Psoas muscle (tissue), 8 donors: ENCODE data around the gene CISTR. TPM values are rescaled to one million over a fixed set of nuclear protein-coding genes. Genes with fewer than 3 reads are reported as not detected.

Source experiments
- ATAC-seq, 4 donors: fragments of 200-7000 bp; cut with Tn5 transposase; one replicate each; pipeline ENCODE4 v1.9.1; 2020; ENCODE audit warnings: moderate library complexity in 3 of 4, mild to moderate bottlenecking in 2 of 4
- DNase-seq, 2 donors: peaks; one replicate each; pipeline ENCODE4 v3.0.0-alpha.2; 2020
- H3K27ac ChIP-seq: fragments of 200-600 bp; one replicate; pipeline ENCODE4 v1.8.0; 2022
- H3K27me3 ChIP-seq, 3 donors: fragments of 200-600 bp in 1 of 3; one replicate each; pipeline versions ENCODE4 v1.6.1 to v1.8.0; 2013 to 2022; ENCODE audit warnings: low read length in 2 of 3, mild to moderate bottlenecking in 2 of 3, moderate library complexity in 1 of 3; ENCODE audit not compliant: insufficient read depth in 3 of 3
- H3K36me3 ChIP-seq, 2 donors: fragments of 200-600 bp in 1 of 2; one replicate each; pipeline versions ENCODE4 v1.6.1 to v1.8.0; 2013 to 2022; ENCODE audit warnings: low read depth in 1 of 2, mild to moderate bottlenecking in 1 of 2, moderate library complexity in 1 of 2; ENCODE audit not compliant: insufficient read depth in 1 of 2
- H3K4me1 ChIP-seq: fragments of 200-600 bp; one replicate; pipeline ENCODE4 v1.8.0; 2022
- H3K4me3 ChIP-seq: fragments of 200-600 bp; one replicate; pipeline ENCODE4 v1.8.0; 2022; ENCODE audit warnings: mild to moderate bottlenecking
- H3K9me3 ChIP-seq: fragments of 200-600 bp; one replicate; pipeline ENCODE4 v1.8.0; 2022
- WGBS, 3 donors: extraction: QIAGEN DNeasy Blood & Tissue Kit; methylation state at CpG; one replicate each; pipeline versions ENCODE4 v1.1.6 to v1.1.7; 2013; 5-methylcytosine and 5-hydroxymethylcytosine counted together
- intact Hi-C, 2 donors: fragments of 100-400 bp; cut with DNase I; formaldehyde crosslinking; loops; one replicate each; pipeline versions ENCODE4 v1.11.0 to v1.14.2; 2022
- polyA plus RNA-seq, 3 donors: library from polyadenylated mRNA; stranded (reverse); fragments of 200-250 nt; gene quantifications; one replicate each; pipeline ENCODE4 v1.2.3, GENCODE V29; 2013
- total RNA-seq, 4 donors: library from RNA; stranded (reverse); fragmentation: NEBNext Ultra II Directional in 2 of 4; extraction: Animal tissue kit (Norgen Biotek cat#: 25700) in 2 of 4; gene quantifications; one replicate each; pipeline versions ENCODE4 v1.2.1 to v1.2.4, GENCODE V29; 2021 to 2023
- TF ChIP-seq, protein P1 (sequence below): fragments of 200-600 bp; IDR thresholded peaks from one replicate; pipeline ENCODE4 v1.8.0; 2022; ENCODE audit warnings: antibody characterized with exemption
- donor health status: healthy with polysubstance abuse.
- donor health status: DM: no; HTN: no; CAD: no; lungs with moderate emphysema.
- donor health status: Bipolar disorder and iron deficiency.
- donor health status: healthy.
- donor health status: DM: yes; HTN: yes; CAD: no.
- donor health status: DM: no; HTN: no; CAD: no.
- donor health status: DM: no; HTN: no; CAD: no.
- donor health status: DM: yes; HTN: yes; CAD: no.

CISTR gene
- total and polyA plus RNA-seq, 7 donors, result not detected

DNA sequence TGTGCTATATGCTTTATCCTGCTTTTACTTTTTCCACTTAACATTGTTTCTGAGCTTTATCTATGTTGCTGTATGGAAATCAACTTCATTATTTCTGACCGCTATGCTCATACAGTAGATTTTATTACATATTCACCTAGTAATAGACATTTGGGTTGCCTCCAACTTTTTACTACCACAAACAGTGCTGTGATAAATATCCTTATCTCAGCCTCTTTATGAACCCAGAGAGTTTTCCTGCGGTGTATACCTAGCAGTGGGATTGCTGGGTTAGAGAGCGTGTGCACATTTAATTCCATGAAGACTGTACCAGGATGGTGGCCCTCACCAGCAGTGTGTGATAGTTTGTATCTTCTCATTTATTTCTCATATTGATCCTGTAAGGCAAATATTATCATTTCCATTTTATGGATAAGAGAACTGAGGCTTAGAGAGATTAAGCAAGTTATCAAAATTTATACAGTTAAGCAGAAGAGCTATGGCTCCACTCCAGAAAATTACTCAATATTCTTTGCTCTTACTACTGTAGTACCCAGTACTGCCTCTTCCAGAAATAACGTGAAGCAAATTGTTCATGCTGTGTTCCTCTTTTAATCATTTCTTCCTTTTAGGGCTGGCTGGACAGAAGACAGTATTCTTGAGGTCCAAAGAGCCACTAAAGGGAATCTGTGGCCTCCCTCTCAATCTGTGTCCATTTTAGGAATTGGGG, 26.3 kb upstream of the CISTR start:
- no peak overlapping the region for H3K27ac ChIP-seq
- no peak overlapping the region for H3K4me3 ChIP-seq
- peaks cover 0 to 12% (median 0%) of the 10 kb centered on the region in 3 donors for H3K27me3 ChIP-seq
- no peak for DNase-seq
- TF ChIP-seq, protein P1, sequence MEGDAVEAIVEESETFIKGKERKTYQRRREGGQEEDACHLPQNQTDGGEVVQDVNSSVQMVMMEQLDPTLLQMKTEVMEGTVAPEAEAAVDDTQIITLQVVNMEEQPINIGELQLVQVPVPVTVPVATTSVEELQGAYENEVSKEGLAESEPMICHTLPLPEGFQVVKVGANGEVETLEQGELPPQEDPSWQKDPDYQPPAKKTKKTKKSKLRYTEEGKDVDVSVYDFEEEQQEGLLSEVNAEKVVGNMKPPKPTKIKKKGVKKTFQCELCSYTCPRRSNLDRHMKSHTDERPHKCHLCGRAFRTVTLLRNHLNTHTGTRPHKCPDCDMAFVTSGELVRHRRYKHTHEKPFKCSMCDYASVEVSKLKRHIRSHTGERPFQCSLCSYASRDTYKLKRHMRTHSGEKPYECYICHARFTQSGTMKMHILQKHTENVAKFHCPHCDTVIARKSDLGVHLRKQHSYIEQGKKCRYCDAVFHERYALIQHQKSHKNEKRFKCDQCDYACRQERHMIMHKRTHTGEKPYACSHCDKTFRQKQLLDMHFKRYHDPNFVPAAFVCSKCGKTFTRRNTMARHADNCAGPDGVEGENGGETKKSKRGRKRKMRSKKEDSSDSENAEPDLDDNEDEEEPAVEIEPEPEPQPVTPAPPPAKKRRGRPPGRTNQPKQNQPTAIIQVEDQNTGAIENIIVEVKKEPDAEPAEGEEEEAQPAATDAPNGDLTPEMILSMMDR, result no peak
- no peak for ATAC-seq
- H3K36me3 ChIP-seq, result no peaks in the 10 kb centered on the region
- H3K4me1 ChIP-seq, result no peaks in the 10 kb centered on the region
- no peaks in the 10 kb centered on the region for H3K9me3 ChIP-seq
- intact Hi-C loops, result no loop called here
- WGBS, 3 donors, result 78 to 86% (median 79%) methylated on average over 4 of the region's 4 CpGs

DNA sequence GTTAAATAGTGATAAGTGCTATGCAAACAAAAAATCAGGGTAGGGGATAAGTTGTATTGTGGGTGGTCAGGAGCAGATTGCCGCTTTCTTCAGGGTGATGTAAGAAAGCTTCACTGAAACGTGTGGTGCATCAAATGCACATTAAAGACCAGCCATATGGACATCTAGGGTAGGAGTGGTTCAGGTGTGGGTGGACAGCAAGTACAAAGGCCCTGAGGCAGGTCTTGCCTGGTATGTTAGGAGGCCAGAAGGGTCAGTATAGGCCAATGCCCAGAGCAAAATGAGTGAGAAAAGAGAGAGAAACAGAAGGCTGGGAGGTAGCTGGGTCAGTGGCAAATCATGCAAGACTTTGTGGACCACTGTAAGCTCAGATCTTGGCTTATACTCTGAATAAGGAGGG, 25.6 kb upstream of the CISTR start:
- Histone ChIP-seq H3K9me3 (no peaks in the 10 kb centered on the region), H3K4me1 (no peaks in the 10 kb centered on the region), H3K4me3 (no peak overlapping the region), H3K27me3 (peaks cover 0 to 7% (median 0%) of the 10 kb centered on the region in 3 donors), H3K36me3 (no peaks in the 10 kb centered on the region), H3K27ac (no peak overlapping the region)
- DNase-seq, result no peak
- ATAC-seq, result no peak
- 78 to 86% (median 84%) methylated on average over 2 of the region's 2 CpGs for whole genome bisulfite sequencing, 3 donors
- intact Hi-C loops, result no loop called here
- TF ChIP-seq, protein P1, result no peak

DNA sequence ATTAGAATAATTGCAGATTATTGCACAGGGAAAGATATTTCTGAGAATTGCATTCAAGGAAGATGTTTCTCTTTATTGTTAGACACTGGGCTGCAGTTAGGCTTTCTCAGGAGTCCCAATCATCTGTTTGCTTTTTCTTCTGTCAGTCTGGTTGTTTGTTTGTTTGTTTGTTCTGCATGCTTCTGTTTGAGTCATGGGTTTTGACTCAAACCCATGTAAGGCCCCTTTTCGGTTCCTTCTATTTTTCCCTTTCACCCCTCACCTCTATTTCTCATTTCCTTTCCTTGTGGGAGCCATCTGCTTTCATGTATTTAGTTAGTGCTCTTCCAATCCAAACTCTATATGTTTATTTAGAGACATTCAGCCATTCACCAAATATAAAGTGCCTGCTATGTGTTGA, 25.1 kb upstream of the CISTR start:
- Histone ChIP-seq H3K4me1 (no peaks in the 10 kb centered on the region), H3K9me3 (no peaks in the 10 kb centered on the region), H3K4me3 (no peak overlapping the region), H3K36me3 (no peaks in the 10 kb centered on the region), H3K27me3 (peaks cover 0 to 10% (median 0%) of the 10 kb centered on the region in 3 donors), H3K27ac (no peak overlapping the region)
- ATAC-seq, result no peak
- 88 to 96% (median 92%) methylated on average over 1 of the region's 1 CpG for WGBS, 3 donors
- intact Hi-C loops, result no loop called here
- no peak for DNase-seq
- TF ChIP-seq, protein P1, result no peak

DNA sequence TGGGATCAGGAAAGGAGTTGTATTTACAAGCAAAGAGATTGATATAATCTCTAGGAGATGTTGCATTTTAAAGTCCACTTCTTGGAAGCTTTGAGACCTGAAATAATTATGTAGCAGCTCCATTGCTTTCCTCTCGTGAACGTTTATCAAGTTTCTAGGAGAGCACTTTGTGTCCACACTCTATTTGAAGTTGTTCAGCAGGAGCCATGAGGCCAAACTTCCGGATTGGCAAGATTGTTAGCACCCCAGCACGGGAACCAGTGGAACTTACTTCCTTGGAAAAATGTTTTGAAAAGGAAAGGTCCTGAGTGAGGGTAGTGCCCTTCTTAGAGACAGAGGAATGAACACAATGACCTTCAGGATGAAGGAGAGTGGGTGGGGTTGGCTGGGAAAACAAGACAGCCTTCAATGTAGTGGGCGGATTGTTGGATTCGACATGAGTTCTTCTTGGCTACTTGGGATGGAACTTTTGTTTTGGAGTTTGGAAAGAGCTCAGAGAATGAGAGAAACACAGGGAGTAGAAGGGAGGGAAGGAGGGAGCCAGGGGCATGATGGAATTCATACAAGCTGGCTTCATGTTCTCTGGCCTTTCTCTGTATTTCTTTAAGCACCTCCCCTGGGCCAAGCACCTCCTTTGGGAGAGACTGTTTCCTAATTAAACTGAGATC, 23.8 kb upstream of the CISTR start:
- peak overlapping the region; percentile 1 for H3K27ac ChIP-seq
- peaks cover 0 to 9% (median 0%) of the 10 kb centered on the region in 3 donors for H3K27me3 ChIP-seq
- no peaks in the 10 kb centered on the region for H3K4me1 ChIP-seq
- TF ChIP-seq, protein P1, result no peak
- H3K36me3 ChIP-seq, result no peaks in the 10 kb centered on the region
- ATAC-seq (peak in 3 of 4 donors; percentile 54 to 58 (median 57)), DNase-seq (peak in 1 of 2 donors; percentile 28)
- no peak overlapping the region for H3K4me3 ChIP-seq
- intact Hi-C loops, result no loop called here
- H3K9me3 ChIP-seq, result no peaks in the 10 kb centered on the region
- WGBS, 3 donors, result 29 to 44% (median 29%) methylated on average over 6 of the region's 6 CpGs
